ENCODE measurements around the gene SPZ1. TPM values are rescaled to one million over a fixed set of nuclear protein-coding genes. Genes with fewer than 3 reads are reported as not detected.
A peak's percentile ranks its signal among the peaks of the same experiment; 100 is the strongest.
"Not testable (repeated sequence)": the region's sequence is repeated elsewhere in the genome, so short reads cannot be mapped to it uniquely, and the experiment has no call there.

Gene SPZ1, protein sequence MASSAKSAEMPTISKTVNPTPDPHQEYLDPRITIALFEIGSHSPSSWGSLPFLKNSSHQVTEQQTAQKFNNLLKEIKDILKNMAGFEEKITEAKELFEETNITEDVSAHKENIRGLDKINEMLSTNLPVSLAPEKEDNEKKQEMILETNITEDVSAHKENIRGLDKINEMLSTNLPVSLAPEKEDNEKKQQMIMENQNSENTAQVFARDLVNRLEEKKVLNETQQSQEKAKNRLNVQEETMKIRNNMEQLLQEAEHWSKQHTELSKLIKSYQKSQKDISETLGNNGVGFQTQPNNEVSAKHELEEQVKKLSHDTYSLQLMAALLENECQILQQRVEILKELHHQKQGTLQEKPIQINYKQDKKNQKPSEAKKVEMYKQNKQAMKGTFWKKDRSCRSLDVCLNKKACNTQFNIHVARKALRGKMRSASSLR
- not detected for polyA plus RNA-seq (2013, experiment 1 of 2)
- not detected for polyA plus RNA-seq (2013, experiment 2 of 2)

DNA sequence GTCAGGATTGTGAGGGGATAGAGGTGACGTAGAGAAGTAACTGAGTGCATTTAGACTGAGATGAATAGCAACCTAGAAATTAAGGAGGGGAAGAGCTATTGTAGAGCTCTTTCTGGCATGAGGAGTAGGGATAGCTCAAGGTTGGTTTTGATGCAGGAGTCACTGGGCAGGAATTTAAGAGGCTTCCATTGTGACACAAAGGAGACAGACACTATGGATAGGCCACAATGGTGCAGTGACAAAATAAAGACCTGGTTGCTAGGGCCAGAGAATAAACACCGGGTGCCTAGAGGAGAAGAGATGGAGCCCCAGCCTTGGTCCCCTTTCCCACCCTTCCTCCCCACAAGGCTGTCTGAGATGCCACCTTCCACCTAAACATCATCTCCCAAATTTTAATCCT lies at the start of gene SPZ1:
Gene SPZ1, plus strand, starts transcription at position 301 of the 400 bp plus-strand sequence. CDS start 214 bp downstream, outside the sequence.
- no peak within 1 kb of the TSS for H2AFZ ChIP-seq (ENCODE audit: low read depth, low read length)
- peaks cover 15 to 36% of the 10 kb centered on the region in 2 experiments for H3K27me3 ChIP-seq (ENCODE audit: control insufficient read depth in 1 of 2, insufficient read depth in 1 of 2, low read length in 2 of 2)
- no peak within 1 kb of the TSS for H4K8ac ChIP-seq (ENCODE audit: low read length)
- DNase-seq: no peak
- no peaks in the 10 kb centered on the region for H3K79me1 ChIP-seq (replicated peaks; ENCODE audit: low read length, poor library complexity, severe bottlenecking)
- H2BK12ac ChIP-seq (ENCODE audit: low read length in 2 of 2): no peak within 1 kb of the TSS
- no peaks in the 10 kb centered on the region for H3K36me3 ChIP-seq (ENCODE audit: control insufficient read depth in 1 of 2, insufficient read depth in 2 of 2, low read depth in 1 of 2, low read length in 2 of 2)
- H3K14ac ChIP-seq (ENCODE audit: low read length in 2 of 2): no peak within 1 kb of the TSS
- no peak within 1 kb of the TSS for H2AK5ac ChIP-seq (ENCODE audit: low read length, severe bottlenecking)
- H3K9me3 ChIP-seq (ENCODE audit: control insufficient read depth, low read length): no peaks in the 10 kb centered on the region
- H3K4me1 ChIP-seq (ENCODE audit: control insufficient read depth, insufficient read depth, low read depth, low read length): no peaks in the 10 kb centered on the region
- H3K9ac ChIP-seq (ENCODE audit: low read length): no peak within 1 kb of the TSS
- H3K18ac ChIP-seq (ENCODE audit: low read depth in 1 of 2, low read length in 2 of 2): no peak within 1 kb of the TSS
- H4K91ac ChIP-seq (ENCODE audit: low read length): no peak within 1 kb of the TSS
- no peak within 1 kb of the TSS for H3K27ac ChIP-seq (ENCODE audit: low read length, poor library complexity, severe bottlenecking)
- H2BK15ac ChIP-seq (ENCODE audit: low read depth, poor library complexity, severe bottlenecking): no peak within 1 kb of the TSS
- no peak within 1 kb of the TSS for H2BK120ac ChIP-seq (ENCODE audit: low read depth, low read length)
- no peak within 1 kb of the TSS for H3K4ac ChIP-seq (ENCODE audit: low read depth in 1 of 2, low read length in 2 of 2)
- H3K4me3 ChIP-seq (ENCODE audit: insufficient read depth in 1 of 2, low read depth in 1 of 2, low read length in 2 of 2): no peak within 1 kb of the TSS
- no peak within 1 kb of the TSS for H2BK5ac ChIP-seq (ENCODE audit: low read depth, low read length, poor library complexity, severe bottlenecking)
- H3K4me2 ChIP-seq (ENCODE audit: low read length, poor library complexity, severe bottlenecking): no peak within 1 kb of the TSS
- 69% methylated on average over 2 of the region's 2 CpGs for WGBS
- peak within 1 kb of the TSS in 1 of 2 experiments; percentile 24 for H3K23ac ChIP-seq (ENCODE audit: low read length in 2 of 2)

DNA sequence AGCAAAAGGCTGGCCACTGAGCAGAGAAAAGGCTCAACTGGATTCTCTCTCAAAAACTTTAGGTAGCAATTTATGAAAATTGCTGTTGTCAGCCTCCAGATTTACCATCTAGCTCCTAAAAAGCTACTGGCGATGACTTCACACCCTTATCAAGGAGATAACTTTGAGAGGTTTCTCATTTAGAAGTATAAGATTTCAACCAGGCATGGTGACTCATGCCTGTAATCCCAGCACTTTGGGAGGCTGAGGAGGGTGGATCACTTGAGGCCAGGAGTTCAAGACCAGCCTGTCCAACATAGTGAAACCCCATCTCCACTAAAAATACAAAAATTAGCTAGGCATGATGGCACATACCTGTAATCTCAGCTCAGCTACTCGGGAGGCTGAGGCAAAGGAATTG lies 49.3 kb upstream of the SPZ1 start:
- H2AFZ ChIP-seq (ENCODE audit: low read depth, low read length); H3K23ac ChIP-seq (ENCODE audit: low read length in 2 of 2); H3K79me1 ChIP-seq (replicated peaks; ENCODE audit: low read length, poor library complexity, severe bottlenecking); H2BK120ac ChIP-seq (ENCODE audit: low read depth, low read length); H2AK5ac ChIP-seq (ENCODE audit: low read length, severe bottlenecking); H3K4me2 ChIP-seq (ENCODE audit: low read length, poor library complexity, severe bottlenecking); H3K9me3 ChIP-seq (ENCODE audit: control insufficient read depth, low read length); H3K4me3 ChIP-seq (ENCODE audit: insufficient read depth in 1 of 2, low read depth in 1 of 2, low read length in 2 of 2); H2BK12ac ChIP-seq (ENCODE audit: low read length in 2 of 2); H2BK5ac ChIP-seq (ENCODE audit: low read depth, low read length, poor library complexity, severe bottlenecking); H3K27me3 ChIP-seq (ENCODE audit: control insufficient read depth in 1 of 2, insufficient read depth in 1 of 2, low read length in 2 of 2); H3K27ac ChIP-seq (ENCODE audit: low read length, poor library complexity, severe bottlenecking); H4K91ac ChIP-seq (ENCODE audit: low read length); DNase-seq; H3K36me3 ChIP-seq (ENCODE audit: control insufficient read depth in 1 of 2, insufficient read depth in 2 of 2, low read depth in 1 of 2, low read length in 2 of 2); H4K8ac ChIP-seq (ENCODE audit: low read length); H3K9ac ChIP-seq (ENCODE audit: low read length); H3K14ac ChIP-seq (ENCODE audit: low read length in 2 of 2); H3K4me1 ChIP-seq (ENCODE audit: control insufficient read depth, insufficient read depth, low read depth, low read length); H3K4ac ChIP-seq (ENCODE audit: low read depth in 1 of 2, low read length in 2 of 2); H2BK15ac ChIP-seq (ENCODE audit: low read depth, poor library complexity, severe bottlenecking); H3K18ac ChIP-seq (ENCODE audit: low read depth in 1 of 2, low read length in 2 of 2): not testable (repeated sequence)
- 93% methylated on average over 1 of the region's 2 CpGs for WGBS

DNA sequence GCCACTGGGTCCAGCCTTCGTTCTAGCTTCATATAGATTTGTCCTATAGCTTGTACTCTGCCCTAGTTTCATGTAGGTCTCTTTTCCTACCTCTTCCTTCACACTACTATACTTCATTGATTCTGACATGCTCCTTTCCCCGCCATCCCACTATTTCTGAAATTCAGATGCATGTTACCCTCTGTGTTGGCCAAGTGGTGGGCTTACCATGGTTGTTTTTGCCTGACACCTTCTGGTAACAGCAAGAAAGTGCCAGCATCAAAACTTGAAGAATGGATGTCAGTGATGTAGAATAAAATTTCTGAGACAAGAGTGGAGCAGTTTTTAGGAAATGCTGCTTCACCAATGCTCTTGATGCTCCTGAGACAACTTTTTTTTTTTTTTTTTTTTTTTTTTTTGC lies 44.5 kb upstream of the SPZ1 start:
- no peak overlapping the region for H2BK120ac ChIP-seq (ENCODE audit: low read depth, low read length)
- no peak overlapping the region for H2AK5ac ChIP-seq (ENCODE audit: low read length, severe bottlenecking)
- no peak overlapping the region for H3K18ac ChIP-seq (ENCODE audit: low read depth in 1 of 2, low read length in 2 of 2)
- H4K91ac ChIP-seq (ENCODE audit: low read length): no peak overlapping the region
- no peak overlapping the region for H3K4me3 ChIP-seq (ENCODE audit: insufficient read depth in 1 of 2, low read depth in 1 of 2, low read length in 2 of 2)
- H3K9me3 ChIP-seq (ENCODE audit: control insufficient read depth, low read length): no peaks in the 10 kb centered on the region
- H2BK12ac ChIP-seq (ENCODE audit: low read length in 2 of 2): no peak overlapping the region
- no peak overlapping the region for H4K8ac ChIP-seq (ENCODE audit: low read length)
- no peak overlapping the region for H2BK5ac ChIP-seq (ENCODE audit: low read depth, low read length, poor library complexity, severe bottlenecking)
- no peak overlapping the region for H2AFZ ChIP-seq (ENCODE audit: low read depth, low read length)
- no peak overlapping the region for H3K27ac ChIP-seq (ENCODE audit: low read length, poor library complexity, severe bottlenecking)
- no peaks in the 10 kb centered on the region for H3K27me3 ChIP-seq (ENCODE audit: control insufficient read depth in 1 of 2, insufficient read depth in 1 of 2, low read length in 2 of 2)
- H3K4ac ChIP-seq (ENCODE audit: low read depth in 1 of 2, low read length in 2 of 2): no peak overlapping the region
- DNase-seq: peak; percentile 18
- H3K4me2 ChIP-seq (ENCODE audit: low read length, poor library complexity, severe bottlenecking): no peak overlapping the region
- no peak overlapping the region for H2BK15ac ChIP-seq (ENCODE audit: low read depth, poor library complexity, severe bottlenecking)
- H3K36me3 ChIP-seq (ENCODE audit: control insufficient read depth in 1 of 2, insufficient read depth in 2 of 2, low read depth in 1 of 2, low read length in 2 of 2): no peaks in the 10 kb centered on the region
- no peak overlapping the region for H3K9ac ChIP-seq (ENCODE audit: low read length)
- WGBS: 76% methylated on average over 2 of the region's 2 CpGs
- H3K79me1 ChIP-seq (replicated peaks; ENCODE audit: low read length, poor library complexity, severe bottlenecking): no peaks in the 10 kb centered on the region
- H3K4me1 ChIP-seq (ENCODE audit: control insufficient read depth, insufficient read depth, low read depth, low read length): no peaks in the 10 kb centered on the region
- no peak overlapping the region for H3K14ac ChIP-seq (ENCODE audit: low read length in 2 of 2)
- peak overlapping the region in 1 of 2 experiments; percentile 23 for H3K23ac ChIP-seq (ENCODE audit: low read length in 2 of 2)

DNA sequence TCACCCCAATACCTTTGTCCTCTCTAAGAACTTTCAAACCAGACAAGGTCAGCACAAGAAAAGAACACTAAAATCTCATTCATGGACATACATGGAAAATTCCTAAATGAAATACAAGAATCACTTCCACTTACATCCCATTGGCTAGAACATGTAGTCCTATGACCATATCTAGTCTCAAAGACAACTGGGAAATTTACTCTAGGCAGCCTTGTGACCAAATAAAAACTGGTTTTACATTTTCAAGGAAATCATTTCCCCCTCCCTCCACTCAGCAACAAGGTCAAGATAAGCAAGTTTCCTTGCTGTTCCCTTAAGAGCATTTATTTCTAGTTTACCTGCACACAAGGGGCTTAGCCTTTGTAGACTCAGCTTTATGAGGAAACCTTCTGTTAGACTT lies 43.6 kb upstream of the SPZ1 start:
- Histone ChIP-seq H3K4ac (ENCODE audit: low read depth in 1 of 2, low read length in 2 of 2) (no peak overlapping the region), H3K79me1 (replicated peaks; ENCODE audit: low read length, poor library complexity, severe bottlenecking) (no peaks in the 10 kb centered on the region), H2AFZ (ENCODE audit: low read depth, low read length) (no peak overlapping the region), H2BK120ac (ENCODE audit: low read depth, low read length) (no peak overlapping the region), H3K27me3 (ENCODE audit: control insufficient read depth in 1 of 2, insufficient read depth in 1 of 2, low read length in 2 of 2) (no peaks in the 10 kb centered on the region), H3K4me1 (ENCODE audit: control insufficient read depth, insufficient read depth, low read depth, low read length) (no peaks in the 10 kb centered on the region), H3K18ac (ENCODE audit: low read depth in 1 of 2, low read length in 2 of 2) (no peak overlapping the region), H3K27ac (ENCODE audit: low read length, poor library complexity, severe bottlenecking) (no peak overlapping the region), H2BK12ac (ENCODE audit: low read length in 2 of 2) (no peak overlapping the region), H3K9me3 (ENCODE audit: control insufficient read depth, low read length) (no peaks in the 10 kb centered on the region), H4K91ac (ENCODE audit: low read length) (no peak overlapping the region), H4K8ac (ENCODE audit: low read length) (no peak overlapping the region), H3K36me3 (ENCODE audit: control insufficient read depth in 1 of 2, insufficient read depth in 2 of 2, low read depth in 1 of 2, low read length in 2 of 2) (no peaks in the 10 kb centered on the region), H3K4me2 (ENCODE audit: low read length, poor library complexity, severe bottlenecking) (no peak overlapping the region), H2BK5ac (ENCODE audit: low read depth, low read length, poor library complexity, severe bottlenecking) (no peak overlapping the region), H3K9ac (ENCODE audit: low read length) (no peak overlapping the region), H3K4me3 (ENCODE audit: insufficient read depth in 1 of 2, low read depth in 1 of 2, low read length in 2 of 2) (no peak overlapping the region), H2AK5ac (ENCODE audit: low read length, severe bottlenecking) (no peak overlapping the region), H3K23ac (ENCODE audit: low read length in 2 of 2) (no peak overlapping the region), H2BK15ac (ENCODE audit: low read depth, poor library complexity, severe bottlenecking) (no peak overlapping the region), H3K14ac (ENCODE audit: low read length in 2 of 2) (no peak overlapping the region)
- no peak for DNase-seq

Data from mesenchymal stem cell (in vitro differentiated cells and primary cell).